ENCODE measurements around the gene CTRB2.

- TF ChIP-seq CTCF (IDR thresholded peaks at IDR 0.05; ENCODE audit: low read depth, low read length, missing input control) (no peak), JUND (IDR thresholded peaks at IDR 0.05) (no peak), RAD21 (IDR thresholded peaks at IDR 0.05) (no peak), ZBTB33 (IDR thresholded peaks at IDR 0.05) (no peak), REST (IDR thresholded peaks at IDR 0.05) (no peak), YY1 (IDR thresholded peaks at IDR 0.05) (no peak), ATF3 (IDR thresholded peaks at IDR 0.05) (no peak), GABPA (IDR thresholded peaks at IDR 0.05 in 1 of 2, conservative IDR thresholded peaks at IDR 0.05 in 1 of 2) (no peak)
Measured at GRCh38 chr16:75236736-75237397, 29.9 kb upstream of the CTRB2 start.

Data from liver (tissue), 3 donors.